Stimulated activated naive B cell treated with anti-CD40 and anti-IgM and Interleukin-4, amounts not matched to agents 10 μg/mL and 1 μg/mL and 100 μg/mL, for 72 hours (primary cell): ENCODE data around the gene LPIN2.
A peak's percentile ranks its signal among the peaks of the same experiment; 100 is the strongest.
"Not testable (repeated sequence)": the region's sequence is repeated elsewhere in the genome, so short reads cannot be mapped to it uniquely, and the experiment has no call there.

Experiments used
- ATAC-seq, 2 donors: fragments of 150-1000 bp; cut with Tn5 transposase; replicated peaks; 2 replicates each; pipeline ENCODE4 v1.10.0; 2021; ENCODE audit warnings: moderate library complexity in 1 of 2
- DNase-seq: peaks from one replicate; pipeline ENCODE4 v3.0.0; 2021
- H3K27ac Mint-ChIP-seq: one replicate; pipeline ENCODE4 v1.8.0; 2022; ENCODE audit warnings: mild to moderate bottlenecking, mixed read lengths
- H3K27me3 Mint-ChIP-seq, 2 donors: one replicate each; pipeline ENCODE4 v1.8.0; 2022; ENCODE audit warnings: mixed read lengths in 2 of 2
- H3K36me3 Mint-ChIP-seq, 2 donors: one replicate each; pipeline ENCODE4 v1.8.0; 2022; ENCODE audit warnings: mixed read lengths in 2 of 2, mild to moderate bottlenecking in 1 of 2
- H3K4me1 Mint-ChIP-seq, 2 donors: one replicate each; pipeline ENCODE4 v1.8.0; 2022; ENCODE audit warnings: mixed read lengths in 2 of 2, mild to moderate bottlenecking in 1 of 2
- H3K4me3 Mint-ChIP-seq, 2 donors: one replicate each; pipeline ENCODE4 v1.8.0; 2022; ENCODE audit warnings: mild to moderate bottlenecking in 2 of 2, mixed read lengths in 2 of 2, moderate library complexity in 1 of 2
- H3K9me3 Mint-ChIP-seq, 2 donors: one replicate each; pipeline ENCODE4 v1.8.0; 2022; ENCODE audit warnings: mixed read lengths in 2 of 2, mild to moderate bottlenecking in 1 of 2

Gene LPIN2

GRCh38 chr18:3008541-3008940, 4.4 kb downstream of the LPIN2 start:
- ATAC-seq (no peak), DNase-seq (no peak)
- H3K4me3 Mint-ChIP-seq: no peak overlapping the region
- no peak overlapping the region for H3K27ac Mint-ChIP-seq
- H3K27me3 Mint-ChIP-seq: no peaks in the 10 kb centered on the region
- H3K36me3 Mint-ChIP-seq: peaks cover 13 to 31% of the 10 kb centered on the region in 2 donors
- H3K4me1 Mint-ChIP-seq: peaks cover 17 to 40% of the 10 kb centered on the region in 2 donors
- no peaks in the 10 kb centered on the region for H3K9me3 Mint-ChIP-seq

GRCh38 chr18:3007491-3007890, 5.5 kb downstream of the LPIN2 start:
- Mint-ChIP-seq H3K27ac (no peak overlapping the region), H3K4me1 (peaks cover 19 to 40% of the 10 kb centered on the region in 2 donors), H3K27me3 (no peaks in the 10 kb centered on the region), H3K36me3 (peaks cover 14 to 31% of the 10 kb centered on the region in 2 donors), H3K9me3 (no peaks in the 10 kb centered on the region), H3K4me3 (no peak overlapping the region)
- DNase-seq: no peak
- ATAC-seq: no peak

- Mint-ChIP-seq H3K4me1 (peaks cover 16 to 27% of the 10 kb centered on the region in 2 donors), H3K9me3 (no peaks in the 10 kb centered on the region), H3K27me3 (no peaks in the 10 kb centered on the region), H3K36me3 (peaks cover 20 to 38% of the 10 kb centered on the region in 2 donors), H3K27ac (no peak overlapping the region), H3K4me3 (no peak overlapping the region)
- ATAC-seq (no peak), DNase-seq (no peak)
Observed at GRCh38 chr18:3005462-3005861, 7.5 kb downstream of the LPIN2 start.

- H3K27ac Mint-ChIP-seq, H3K4me3 Mint-ChIP-seq, ATAC-seq, DNase-seq, H3K27me3 Mint-ChIP-seq, H3K9me3 Mint-ChIP-seq: not testable (repeated sequence)
- peaks cover 13 to 25% of the 10 kb centered on the region in 2 donors for H3K4me1 Mint-ChIP-seq
- peaks cover 14 to 28% of the 10 kb centered on the region in 2 donors for H3K36me3 Mint-ChIP-seq
Observed at GRCh38 chr18:3003766-3004165, 9.2 kb downstream of the LPIN2 start.

- Mint-ChIP-seq H3K4me3 (no peak overlapping the region), H3K4me1 (peaks cover 15 to 30% of the 10 kb centered on the region in 2 donors), H3K9me3 (no peaks in the 10 kb centered on the region), H3K27me3 (no peaks in the 10 kb centered on the region), H3K36me3 (peaks cover 10 to 23% of the 10 kb centered on the region in 2 donors), H3K27ac (no peak overlapping the region)
- DNase-seq (no peak), ATAC-seq (no peak)
Observed at GRCh38 chr18:3002732-3003131, 10.2 kb downstream of the LPIN2 start.

- H3K4me1 Mint-ChIP-seq: peaks cover 28 to 42% of the 10 kb centered on the region in 2 donors
- DNase-seq: no peak
Observed at GRCh38 chr18:2998644-2999043, 14.3 kb downstream of the LPIN2 start.

GRCh38 chr18:2997846-2998564, 14.9 kb downstream of the LPIN2 start:
- ATAC-seq: no peak
- Mint-ChIP-seq H3K4me1 (peaks cover 31 to 48% of the 10 kb centered on the region in 2 donors), H3K4me3 (no peak overlapping the region)

More at GRCh38 chr18:2998644-2999043, 14.3 kb downstream of the LPIN2 start:
- ATAC-seq: no peak
- Mint-ChIP-seq H3K4me3 (no peak overlapping the region), H3K27me3 (no peaks in the 10 kb centered on the region), H3K9me3 (no peaks in the 10 kb centered on the region), H3K27ac (no peak overlapping the region), H3K36me3 (peaks cover 7 to 11% of the 10 kb centered on the region in 2 donors)

GRCh38 chr18:2997429-2997828, 15.5 kb downstream of the LPIN2 start:
- Mint-ChIP-seq H3K9me3 (no peaks in the 10 kb centered on the region), H3K4me3 (no peak overlapping the region), H3K36me3 (peaks cover 7 to 11% of the 10 kb centered on the region in 2 donors), H3K4me1 (peaks cover 30 to 50% of the 10 kb centered on the region in 2 donors), H3K27me3 (no peaks in the 10 kb centered on the region), H3K27ac (no peak overlapping the region)
- DNase-seq: no peak
- ATAC-seq: no peak

More at GRCh38 chr18:2997846-2998564, 14.9 kb downstream of the LPIN2 start:
- H3K27ac Mint-ChIP-seq: peak overlapping the region; percentile 16
- H3K9me3 Mint-ChIP-seq: no peaks in the 10 kb centered on the region
- peaks cover 7 to 11% of the 10 kb centered on the region in 2 donors for H3K36me3 Mint-ChIP-seq
- no peaks in the 10 kb centered on the region for H3K27me3 Mint-ChIP-seq
- no peak for DNase-seq

- Mint-ChIP-seq H3K4me3 (peak overlapping the region; percentile 54 to 60), H3K27ac (no peak overlapping the region), H3K27me3 (no peaks in the 10 kb centered on the region), H3K36me3 (peaks cover 10 to 14% of the 10 kb centered on the region in 2 donors), H3K4me1 (peaks cover 32 to 65% of the 10 kb centered on the region in 2 donors), H3K9me3 (peaks cover 0 to 2% of the 10 kb centered on the region in 2 donors)
- DNase-seq: peak; percentile 48
- peak; percentile 97 for ATAC-seq
Observed at GRCh38 chr18:2994603-2995432, 18.1 kb downstream of the LPIN2 start.

- peaks cover 0 to 2% of the 10 kb centered on the region in 2 donors for H3K9me3 Mint-ChIP-seq
- DNase-seq (no peak), ATAC-seq (no peak)
- H3K4me3 Mint-ChIP-seq: no peak overlapping the region
- H3K27ac Mint-ChIP-seq: no peak overlapping the region
- no peaks in the 10 kb centered on the region for H3K27me3 Mint-ChIP-seq
- peaks cover 32 to 61% of the 10 kb centered on the region in 2 donors for H3K4me1 Mint-ChIP-seq
- H3K36me3 Mint-ChIP-seq: peaks cover 10 to 14% of the 10 kb centered on the region in 2 donors
Observed at GRCh38 chr18:2994020-2994589, 18.8 kb downstream of the LPIN2 start.

GRCh38 chr18:2992995-2993877, 19.7 kb downstream of the LPIN2 start:
- DNase-seq (no peak), ATAC-seq (no peak)
- no peaks in the 10 kb centered on the region for H3K27me3 Mint-ChIP-seq
- H3K4me1 Mint-ChIP-seq: peaks cover 29 to 52% of the 10 kb centered on the region in 2 donors
- peaks cover 0 to 2% of the 10 kb centered on the region in 2 donors for H3K9me3 Mint-ChIP-seq
- no peak overlapping the region for H3K4me3 Mint-ChIP-seq
- peaks cover 10 to 14% of the 10 kb centered on the region in 2 donors for H3K36me3 Mint-ChIP-seq
- no peak overlapping the region for H3K27ac Mint-ChIP-seq

- peaks cover 0 to 2% of the 10 kb centered on the region in 2 donors for H3K9me3 Mint-ChIP-seq
- no peaks in the 10 kb centered on the region for H3K27me3 Mint-ChIP-seq
- no peak overlapping the region for H3K27ac Mint-ChIP-seq
- no peak for ATAC-seq
- no peak overlapping the region for H3K4me3 Mint-ChIP-seq
- peaks cover 21 to 43% of the 10 kb centered on the region in 2 donors for H3K4me1 Mint-ChIP-seq
- peaks cover 10 to 14% of the 10 kb centered on the region in 2 donors for H3K36me3 Mint-ChIP-seq
- no peak for DNase-seq
Observed at GRCh38 chr18:2990956-2991640, 21.8 kb downstream of the LPIN2 start.
